Stimulated activated CD4-positive, alpha-beta T cell treated with anti-CD3 and anti-CD28 coated beads, TNF-alpha, amount 100 ng/mL, for 1 hour (primary cell): ENCODE data around the gene C1orf122.
"Not testable (repeated sequence)": the region's sequence is repeated elsewhere in the genome, so short reads cannot be mapped to it uniquely, and the experiment has no call there.

Experiments
- DNase-seq, 3 donors: peaks; one replicate each; pipeline ENCODE4 v3.0.0-alpha.2; 2020; ENCODE audit warnings: low read depth in 3 of 3, low spot score in 1 of 3

The C1orf122 gene

GRCh38 chr1:37807555-37808368, at the start of gene C1orf122, which contains the start of gene YRDC:
TSS of gene C1orf122 (plus strand) at chr1:37807790. CDS start at chr1:37808405, 615 bp downstream.
TSS of gene YRDC (minus strand) at chr1:37808208. CDS start at chr1:37808180, 28 bp downstream.
- peak; percentile 77 to 87 (median 78) for DNase-seq

- DNase-seq: no peak
Measured at GRCh38 chr1:37759451-37759850, 48.1 kb upstream of the C1orf122 start.

- no peak for DNase-seq
Measured at GRCh38 chr1:37761416-37762095, 46.0 kb upstream of the C1orf122 start.

- no peak for DNase-seq
Measured at GRCh38 chr1:37762516-37762915, 45.1 kb upstream of the C1orf122 start.

GRCh38 chr1:37763791-37764413, 43.7 kb upstream of the C1orf122 start:
- no peak for DNase-seq

- no peak for DNase-seq
Measured at GRCh38 chr1:37764414-37764825, 43.2 kb upstream of the C1orf122 start.

- no peak for DNase-seq
Measured at GRCh38 chr1:37764888-37765441, 42.6 kb upstream of the C1orf122 start, which contains the start of gene EPHA10. TSS of gene EPHA10 (minus strand) at chr1:37765120. CDS start at chr1:37765066, 54 bp downstream.

- no peak for DNase-seq
Measured at GRCh38 chr1:37765916-37766664, 41.5 kb upstream of the C1orf122 start.

- DNase-seq: no peak
Measured at GRCh38 chr1:37767488-37767887, 40.1 kb upstream of the C1orf122 start.

- DNase-seq: not testable (repeated sequence)
Measured at GRCh38 chr1:37771440-37771839, 36.1 kb upstream of the C1orf122 start.

- DNase-seq: no peak
Measured at GRCh38 chr1:37776946-37777516, 30.6 kb upstream of the C1orf122 start.

- DNase-seq: no peak
Measured at GRCh38 chr1:37778654-37779053, 28.9 kb upstream of the C1orf122 start.

GRCh38 chr1:37782491-37782890, 25.1 kb upstream of the C1orf122 start:
- DNase-seq: no peak

GRCh38 chr1:37792943-37793686, 14.5 kb upstream of the C1orf122 start:
- DNase-seq: no peak

GRCh38 chr1:37793773-37794371, 13.7 kb upstream of the C1orf122 start, which contains the start of gene MANEAL:
TSS of gene MANEAL (plus strand) at chr1:37793847. CDS start at chr1:37794183, 336 bp downstream.
- no peak for DNase-seq

- DNase-seq: no peak
Measured at GRCh38 chr1:37794372-37795339, 12.9 kb upstream of the C1orf122 start.

- no peak for DNase-seq
Measured at GRCh38 chr1:37795340-37796125, 12.1 kb upstream of the C1orf122 start.
